ENCODE results near the gene NT5C1A. TPM values are rescaled to one million over a fixed set of nuclear protein-coding genes. Genes with fewer than 3 reads are reported as not detected.

NT5C1A gene
- total and polyA plus RNA-seq, 3 experiments from 2014 or later = not detected

DNA sequence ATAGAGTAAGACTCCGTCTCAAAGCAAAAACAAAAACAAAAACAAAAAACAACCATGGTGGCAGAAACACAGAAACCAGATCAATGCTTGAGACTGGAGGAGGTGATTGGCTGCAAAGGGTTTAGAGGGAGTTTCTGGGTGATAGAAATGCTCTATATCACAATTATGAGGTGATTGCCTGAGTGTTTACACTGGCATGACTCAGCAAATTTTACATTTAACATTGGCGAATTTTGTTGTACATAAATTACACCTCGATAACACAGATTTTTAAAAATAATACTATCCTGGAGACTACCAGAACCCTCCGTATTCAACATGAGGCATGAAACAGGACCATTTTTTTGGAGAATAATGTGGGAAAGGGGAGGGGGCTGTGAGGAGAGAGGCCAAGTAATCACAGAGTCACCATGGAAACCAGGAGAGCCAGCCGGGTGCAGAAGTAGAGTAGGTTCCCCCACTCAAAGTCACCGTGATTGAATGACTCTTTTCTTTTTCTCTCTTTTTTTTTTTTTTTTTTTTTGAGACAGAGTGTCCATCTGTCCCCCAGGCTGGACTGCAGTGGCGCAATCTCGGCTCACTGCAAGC, 56.7 kb downstream of the NT5C1A start:
- H3K4me3 Mint-ChIP-seq = no peak overlapping the region
- H3K9me3 Mint-ChIP-seq = no peaks in the 10 kb centered on the region
- no peak overlapping the region for H3K27ac ChIP-seq (ENCODE audit: low read depth, low read length)
- H3K36me3 Mint-ChIP-seq = no peaks in the 10 kb centered on the region
- H3K4me3 ChIP-seq (ENCODE audit: low read length) = no peak overlapping the region
- ChIA-PET CTCF (interaction anchor here (1.1 kb wide), 1 partner anchor 65 kb away, joined by 6 read pairs; no protein-coding TSS in a partner anchor), POLR2A (no interaction called here)
- no peaks in the 10 kb centered on the region for H3K27me3 ChIP-seq (ENCODE audit: insufficient read depth, low read length, poor library complexity, severe bottlenecking)
- no peak overlapping the region for H3K27ac Mint-ChIP-seq
- H3K36me3 ChIP-seq (ENCODE audit: insufficient read depth, low read length) = no peaks in the 10 kb centered on the region
- H3K4me1 Mint-ChIP-seq = no peaks in the 10 kb centered on the region
- no peaks in the 10 kb centered on the region for H3K9me3 ChIP-seq (ENCODE audit: low read length)
- no peaks in the 10 kb centered on the region for H3K4me1 ChIP-seq (ENCODE audit: insufficient read depth, low read length)
- no peak for DNase-seq
- peaks cover 11 to 17% of the 10 kb centered on the region in 2 donors for H3K27me3 Mint-ChIP-seq

DNA sequence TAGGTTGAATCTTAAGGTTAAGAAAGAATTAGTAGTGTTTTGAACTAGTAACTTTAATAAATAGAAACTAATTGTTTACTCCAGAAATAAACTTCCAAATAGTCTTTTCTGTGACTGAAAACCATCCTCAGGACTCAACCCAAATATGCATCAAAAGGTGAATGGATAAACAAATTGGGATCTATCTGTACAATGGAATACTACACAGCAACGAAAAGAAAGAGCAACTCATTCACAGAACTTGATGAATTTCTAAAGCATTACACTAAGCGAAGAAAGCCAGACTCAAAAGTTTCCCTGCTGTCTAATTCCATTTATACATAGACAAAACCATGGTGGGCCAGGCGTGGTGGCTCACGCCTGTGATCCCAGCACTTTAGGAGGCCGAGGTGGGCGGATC, 57.4 kb downstream of the NT5C1A start:
- Histone ChIP-seq H3K27me3 (ENCODE audit: insufficient read depth, low read length, poor library complexity, severe bottlenecking) (no peaks in the 10 kb centered on the region), H3K4me1 (ENCODE audit: insufficient read depth, low read length) (no peaks in the 10 kb centered on the region), H3K27ac (ENCODE audit: low read depth, low read length) (no peak overlapping the region), H3K9me3 (ENCODE audit: low read length) (no peaks in the 10 kb centered on the region), H3K36me3 (ENCODE audit: insufficient read depth, low read length) (no peaks in the 10 kb centered on the region), H3K4me3 (ENCODE audit: low read length) (no peak overlapping the region)
- peaks cover under 1 to 3% (median 3%) of the 10 kb centered on the region in 3 donors for H3K4me1 Mint-ChIP-seq
- peaks cover 11 to 21% of the 10 kb centered on the region in 2 donors for H3K27me3 Mint-ChIP-seq
- H3K36me3 Mint-ChIP-seq = no peaks in the 10 kb centered on the region
- H3K9me3 Mint-ChIP-seq = no peaks in the 10 kb centered on the region
- H3K4me3 Mint-ChIP-seq = no peak overlapping the region
- ChIA-PET POLR2A (no interaction called here), CTCF (interaction anchor here (1.4 kb wide), 1 partner anchor 13 kb away, joined by 3 read pairs; no protein-coding TSS in a partner anchor)
- no peak for DNase-seq
- H3K27ac Mint-ChIP-seq = peak overlapping the region in 1 of 8 donors; percentile 64

DNA sequence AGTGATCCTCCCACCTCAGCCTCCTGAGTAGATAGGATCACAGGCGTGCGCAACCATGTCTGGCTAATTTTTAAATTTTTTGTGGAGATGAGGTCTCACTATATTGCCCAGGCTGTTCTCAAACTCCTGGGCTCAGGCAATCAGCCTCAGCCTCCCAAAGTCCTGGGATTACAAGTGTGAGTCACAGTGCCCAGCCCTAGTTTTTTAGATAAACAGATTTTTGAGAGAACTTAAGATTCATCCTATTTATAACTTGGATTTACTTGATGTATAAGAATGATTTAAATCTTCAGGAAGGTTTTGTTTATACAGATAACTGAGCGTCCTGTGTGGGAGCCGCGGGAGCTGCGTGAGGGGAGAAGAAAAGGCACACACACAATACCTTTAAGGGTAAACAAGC, 58.7 kb downstream of the NT5C1A start:
- Mint-ChIP-seq H3K27me3 (peaks cover 10 to 25% of the 10 kb centered on the region in 2 donors), H3K4me1 (peaks cover 3 to 10% (median 6%) of the 10 kb centered on the region in 3 donors), H3K27ac (no peak overlapping the region), H3K4me3 (no peak overlapping the region), H3K9me3 (no peaks in the 10 kb centered on the region), H3K36me3 (no peaks in the 10 kb centered on the region)
- Histone ChIP-seq H3K27ac (ENCODE audit: low read depth, low read length) (no peak overlapping the region), H3K9me3 (ENCODE audit: low read length) (no peaks in the 10 kb centered on the region), H3K36me3 (ENCODE audit: insufficient read depth, low read length) (no peaks in the 10 kb centered on the region), H3K4me1 (ENCODE audit: insufficient read depth, low read length) (no peaks in the 10 kb centered on the region), H3K4me3 (ENCODE audit: low read length) (no peak overlapping the region), H3K27me3 (ENCODE audit: insufficient read depth, low read length, poor library complexity, severe bottlenecking) (no peaks in the 10 kb centered on the region)
- DNase-seq = no peak
- POLR2A ChIA-PET = no interaction called here
- CTCF ChIA-PET = interaction anchor here (1.0 to 1.4 kb wide), 2 partner anchors 11 to 40 kb away, joined by 3 read pairs; no protein-coding TSS in a partner anchor

DNA sequence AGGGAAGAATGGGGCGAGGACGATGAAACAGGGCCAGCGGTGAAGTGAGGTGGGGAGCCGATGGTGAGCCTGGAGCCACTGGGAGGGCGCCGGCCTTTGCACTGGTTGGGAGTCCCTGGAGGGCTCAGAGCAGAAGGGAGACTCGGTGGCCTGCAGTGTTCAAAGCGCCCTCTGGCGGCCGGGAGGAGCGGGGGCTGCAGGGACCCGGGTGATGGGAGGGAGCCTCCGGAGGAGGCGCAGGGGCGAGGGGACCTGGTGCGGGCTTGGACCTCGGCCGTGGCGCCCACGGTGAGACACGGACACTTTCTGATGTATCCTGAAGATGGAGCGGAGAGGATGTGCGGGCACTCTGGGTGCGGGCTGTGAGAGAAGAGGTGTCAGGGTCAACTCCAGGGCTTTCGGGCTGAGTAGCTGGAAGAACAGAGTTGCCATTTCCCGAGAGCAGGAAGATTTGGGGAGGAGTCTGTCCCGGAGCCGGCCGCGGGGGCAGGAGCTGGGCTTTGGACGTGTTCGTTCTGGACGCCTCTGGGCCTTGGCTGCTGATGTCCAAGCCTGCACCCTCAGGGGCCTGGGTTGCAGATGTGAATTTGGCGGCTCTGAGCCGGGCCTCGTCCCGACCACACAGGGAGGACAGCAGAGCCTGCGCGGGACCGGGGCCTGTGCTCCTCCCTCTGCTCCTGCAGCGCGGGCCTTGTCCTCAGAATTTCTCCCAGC, 62.1 kb downstream of the NT5C1A start:
- POLR2A ChIA-PET = no interaction called here
- H3K36me3 Mint-ChIP-seq = no peaks in the 10 kb centered on the region

More for the DNA sequence above, 62.1 kb downstream of the NT5C1A start:
- H3K36me3 ChIP-seq (ENCODE audit: insufficient read depth, low read length) = no peaks in the 10 kb centered on the region
- H3K27me3 ChIP-seq (ENCODE audit: insufficient read depth, low read length, poor library complexity, severe bottlenecking) = no peaks in the 10 kb centered on the region
- CTCF ChIA-PET = interaction anchor here (1.3 to 5.4 kb wide), 7 partner anchors 10 to 111 kb away, joined by 3 to 52 read pairs (median 8); no protein-coding TSS in a partner anchor
- peak; percentile 40 to 75 (median 52) for DNase-seq
- no peak overlapping the region for H3K27ac ChIP-seq (ENCODE audit: low read depth, low read length)
- Mint-ChIP-seq H3K4me1 (peaks cover 7 to 16% (median 11%) of the 10 kb centered on the region in 3 donors), H3K27me3 (peaks cover 12 to 17% of the 10 kb centered on the region in 2 donors), H3K9me3 (no peaks in the 10 kb centered on the region), H3K27ac (peak overlapping the region in 1 of 8 donors; percentile 22), H3K4me3 (peak overlapping the region in 1 of 7 donors; percentile 11)
- H3K4me1 ChIP-seq (ENCODE audit: insufficient read depth, low read length) = no peaks in the 10 kb centered on the region
- H3K9me3 ChIP-seq (ENCODE audit: low read length) = no peaks in the 10 kb centered on the region
- H3K4me3 ChIP-seq (ENCODE audit: low read length) = no peak overlapping the region

Other genes with a start within 250 kb of the NT5C1A start
- gene BMP8A, start 180.5 kb downstream of the NT5C1A start, total RNA-seq = under 1 TPM in 1 of 2 experiments, not detected in 1; 0.18 TPM
- not detected for gene BMP8A, start 180.5 kb downstream of the NT5C1A start, polyA plus RNA-seq
- gene PABPC4, start 95.3 kb downstream of the NT5C1A start, total RNA-seq = 100 to 1,000 TPM; 429 to 437 TPM
- gene PABPC4, start 95.3 kb downstream of the NT5C1A start, polyA plus RNA-seq = 21.8 TPM
- gene HEYL, start 32.5 kb downstream of the NT5C1A start, total RNA-seq = under 1 TPM; 0.07 to 0.09 TPM
- not detected for gene HEYL, start 32.5 kb downstream of the NT5C1A start, polyA plus RNA-seq
- gene HPCAL4, start 19.3 kb upstream of the NT5C1A start, total RNA-seq = 1 to 10 TPM; 1.9 to 2.0 TPM
- 2.5 TPM for gene HPCAL4, start 19.3 kb upstream of the NT5C1A start, polyA plus RNA-seq
- gene PPIE, start 66.8 kb upstream of the NT5C1A start, total RNA-seq = 10 to 100 TPM; 61.2 to 65.2 TPM
- 78.3 TPM for gene PPIE, start 66.8 kb upstream of the NT5C1A start, polyA plus RNA-seq
- gene OXCT2, start 99.2 kb upstream of the NT5C1A start, total RNA-seq = 1 to 10 TPM; 2.2 to 2.3 TPM
- not detected for gene OXCT2, start 99.2 kb upstream of the NT5C1A start, polyA plus RNA-seq
- 1 to 10 TPM in 1 of 2 experiments, under 1 TPM in 1; 0.91 to 1.2 TPM for gene BMP8B, start 116.8 kb upstream of the NT5C1A start, total RNA-seq
- 0.14 TPM for gene BMP8B, start 116.8 kb upstream of the NT5C1A start, polyA plus RNA-seq
- 10 to 100 TPM; 33.1 to 34.0 TPM for gene TRIT1, start 211.4 kb upstream of the NT5C1A start, total RNA-seq
- 10.3 TPM for gene TRIT1, start 211.4 kb upstream of the NT5C1A start, polyA plus RNA-seq
- gene MYCL, start 229.8 kb upstream of the NT5C1A start, total RNA-seq = under 1 TPM in 1 of 2 experiments, not detected in 1; 0.24 TPM
- not detected for gene MYCL, start 229.8 kb upstream of the NT5C1A start, polyA plus RNA-seq